OCI-LY7 (cell line): Measurements from ENCODE around the gene ACOT12. TPM values are rescaled to one million over a fixed set of nuclear protein-coding genes. Genes with fewer than 3 reads are reported as not detected.

Experiments used
- BruUV-seq: library from RNA; stranded (reverse); fragments of 400-500 nt; replicated peaks from 2 replicates; lab custom pipeline; 2021; lab: Mats Ljungman, UMichigan
- CTCF ChIA-PET: fragments of 300-600 bp; sonication (Branson Sonifier 250); formaldehyde crosslinking; loops from one replicate; lab custom pipeline; 2022; ENCODE audit warnings: antibody characterized with exemption; ENCODE audit not compliant: unreplicated experiment; lab: Charles Lee
- POLR2A ChIA-PET: fragments of 300-600 bp; sonication (Branson Sonifier 250); formaldehyde crosslinking; loops from one replicate; lab custom pipeline; 2022; ENCODE audit warnings: antibody characterized with exemption; lab: Charles Lee
- DNase-seq: peaks from one replicate; pipeline ENCODE4 v3.0.0-alpha.2; 2015; ENCODE audit warnings: low spot score
- H2AFZ ChIP-seq: fragments of 200-600 bp; sonication (generic), shearing (Covaris generic); 2 replicates; pipeline ENCODE4 v1.6.1; 2014; ENCODE audit warnings: mild to moderate bottlenecking, antibody characterized with exemption, low read length, moderate library complexity
- H3K27ac ChIP-seq: fragments of 200-600 bp; sonication (generic); 2 replicates; pipeline ENCODE4 v1.5.1; 2014; ENCODE audit warnings: mixed run types, low read depth, mild to moderate bottlenecking, moderate library complexity, low read length, inconsistent platforms; ENCODE audit not compliant: poor library complexity, severe bottlenecking
- H3K36me3 ChIP-seq: fragments of 200-600 bp; sonication (generic); 2 replicates; pipeline ENCODE4 v1.6.1; 2014; ENCODE audit warnings: mild to moderate bottlenecking, antibody characterized with exemption, low read length, moderate library complexity, mixed read lengths; ENCODE audit not compliant: insufficient read depth
- H3K4me1 ChIP-seq: fragments of 200-600 bp; sonication (generic); 2 replicates; pipeline ENCODE4 v1.5.1; 2014; ENCODE audit warnings: mild to moderate bottlenecking, low read length; ENCODE audit not compliant: insufficient read depth, poor library complexity, severe bottlenecking
- H3K4me2 ChIP-seq: fragments of 200-600 bp; sonication (generic); 2 replicates; pipeline ENCODE4 v1.6.1; 2014; ENCODE audit warnings: mild to moderate bottlenecking, low read length
- H3K4me3 ChIP-seq: fragments of 200-600 bp; sonication (generic); 2 replicates; pipeline ENCODE4 v1.5.1; 2014; ENCODE audit warnings: mild to moderate bottlenecking, low read depth, low read length; ENCODE audit not compliant: poor library complexity, severe bottlenecking
- H3K79me2 ChIP-seq: fragments of 200-600 bp; sonication (generic); 2 replicates; pipeline ENCODE4 v1.6.1; 2016; ENCODE audit warnings: low read depth, mild to moderate bottlenecking, low read length, moderate library complexity, mixed read lengths; ENCODE audit not compliant: insufficient read depth
- H3K9me2 ChIP-seq: fragments of 200-600 bp; sonication (generic); 2 replicates; pipeline ENCODE4 v1.6.1; 2016; ENCODE audit warnings: mild to moderate bottlenecking, low read length, mixed read lengths; ENCODE audit not compliant: insufficient read depth
- H3K9me3 ChIP-seq: fragments of 200-600 bp; sonication (generic); 2 replicates; pipeline ENCODE4 v1.6.1; 2014; ENCODE audit warnings: mild to moderate bottlenecking, mixed run types, low read length, mixed read lengths
- H4K20me1 ChIP-seq: fragments of 200-600 bp; sonication (generic); 2 replicates; pipeline ENCODE4 v1.6.1; 2014; ENCODE audit warnings: mild to moderate bottlenecking, antibody characterized with exemption, low read length, moderate library complexity, mixed read lengths; ENCODE audit not compliant: insufficient read depth
- CTCF ChIP-seq: fragments of 200-600 bp; sonication (generic); conservative IDR thresholded peaks from 2 replicates; pipeline ENCODE4 v1.5.1; 2014; ENCODE audit warnings: mild to moderate bottlenecking, antibody characterized with exemption, low read length, moderate library complexity, mixed read lengths
- EZH2phosphoT487 ChIP-seq: fragments of 200-600 bp; sonication (generic); IDR thresholded peaks from 2 replicates; pipeline ENCODE4 v1.6.1; 2018; ENCODE audit warnings: low read depth, borderline replicate concordance, mild to moderate bottlenecking, mixed run types, antibody characterized with exemption, low read length, moderate library complexity, mixed read lengths
- intact Hi-C: fragments of 100-400 bp; cut with micrococcal nuclease; formaldehyde crosslinking; loops from one replicate; pipeline ENCODE4 v1.10.0; 2022; ENCODE audit not compliant: unreplicated experiment
- total RNA-seq, 2 experiments: library from RNA; depleted of rRNA in 1 of 2; stranded (reverse); fragments of >200 nt in 1 of 2; shearing (Covaris generic) in 1 of 2; gene quantifications; 2 replicates each; pipeline ENCODE4 v1.2.3, GENCODE V29; 2014 to 2022

The ACOT12 gene
- total RNA-seq, 2 experiments from 2014 or later, result 0.27 to 0.35 TPM

DNA sequence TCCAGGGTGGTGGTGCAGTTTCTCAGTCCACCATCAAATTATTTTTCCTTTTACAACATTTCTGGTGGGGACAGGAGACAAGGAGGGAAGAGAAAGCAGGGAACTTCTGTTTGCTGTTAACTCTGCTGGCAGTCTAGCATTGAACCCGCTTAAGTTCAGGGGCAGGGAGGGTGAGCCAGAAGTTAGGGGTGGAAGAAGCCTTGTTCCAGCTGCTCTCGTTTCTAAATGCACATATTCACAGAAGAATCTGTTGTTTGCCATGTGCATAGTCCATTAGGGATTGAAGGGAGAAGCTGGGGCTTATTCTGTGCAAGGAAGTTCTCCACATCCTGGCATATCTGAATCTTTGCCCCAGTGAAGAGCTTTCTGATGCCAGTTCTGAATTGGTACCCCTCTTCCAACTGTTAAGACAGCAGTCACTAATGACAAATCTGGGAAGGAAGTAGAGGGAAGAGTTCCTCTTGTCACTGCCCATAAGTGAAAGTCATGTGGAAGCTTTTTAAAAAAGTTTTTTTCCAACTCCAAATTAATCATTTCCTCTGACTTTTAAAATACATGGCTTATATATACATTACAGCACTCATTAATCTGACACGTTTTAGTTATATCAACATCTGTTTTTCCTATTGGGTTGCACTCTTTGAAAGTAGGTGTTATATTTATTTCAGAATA, 32.6 kb upstream of the ACOT12 start:
- Histone ChIP-seq H4K20me1 (no peaks in the 10 kb centered on the region), H3K4me3 (no peak overlapping the region), H3K27ac (peak overlapping the region; percentile 24), H3K79me2 (no peaks in the 10 kb centered on the region), H3K9me2 (no peaks in the 10 kb centered on the region), H3K4me1 (peaks cover 13% of the 10 kb centered on the region), H3K4me2 (no peak overlapping the region), H2AFZ (no peak overlapping the region), H3K36me3 (peaks cover 46% of the 10 kb centered on the region), H3K9me3 (no peaks in the 10 kb centered on the region)
- CTCF ChIA-PET, result no interaction called here
- TF ChIP-seq EZH2phosphoT487 (no peak), CTCF (no peak)
- no peak for DNase-seq
- POLR2A ChIA-PET, result interaction anchor here (0.9 kb wide), 1 partner anchor 305 kb away, joined by 3 read pairs; no protein-coding TSS in a partner anchor
- intact Hi-C loops, result loop anchor here (5.0 kb wide), 3 partner anchors 411 to 741 kb away; no protein-coding TSS in a partner anchor
- BruUV-seq, result no TSS peak

DNA sequence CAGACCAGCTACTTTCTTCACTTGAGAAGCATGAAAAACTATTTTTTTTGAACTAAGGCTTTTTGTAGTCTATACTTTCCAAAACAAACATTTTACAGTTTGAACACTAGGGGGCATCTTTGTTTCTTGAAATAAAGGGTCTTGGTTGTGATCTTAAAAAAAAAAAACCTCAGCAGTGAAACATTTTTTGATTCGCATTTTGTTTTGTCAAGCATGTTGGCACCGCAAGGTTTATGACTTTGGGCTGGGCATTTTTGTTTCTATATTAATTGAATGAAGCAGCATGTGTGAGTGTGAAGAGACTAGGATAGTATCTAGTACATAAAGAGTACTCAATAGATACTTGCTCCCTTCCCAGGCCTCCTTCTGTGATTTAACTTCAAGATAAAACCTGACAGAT, 31.6 kb upstream of the ACOT12 start:
- no peaks in the 10 kb centered on the region for H3K9me3 ChIP-seq
- ChIA-PET CTCF (interaction anchor here (0.6 kb wide), 1 partner anchor 746 kb away, joined by 3 read pairs; no protein-coding TSS in a partner anchor), POLR2A (interaction anchor here (0.8 to 0.9 kb wide), 2 partner anchors 306 to 426 kb away, joined by 3 to 5 read pairs; no protein-coding TSS in a partner anchor)
- TF ChIP-seq EZH2phosphoT487 (no peak), CTCF (peak; percentile 91)
- H3K4me1 ChIP-seq, result peaks cover 13% of the 10 kb centered on the region
- H3K27ac ChIP-seq, result peak overlapping the region; percentile 24
- H4K20me1 ChIP-seq, result no peaks in the 10 kb centered on the region
- H3K4me3 ChIP-seq, result no peak overlapping the region
- H3K36me3 ChIP-seq, result peaks cover 48% of the 10 kb centered on the region
- no peaks in the 10 kb centered on the region for H3K9me2 ChIP-seq
- no TSS peak for BruUV-seq
- no peak overlapping the region for H2AFZ ChIP-seq
- no peaks in the 10 kb centered on the region for H3K79me2 ChIP-seq
- DNase-seq, result peak; percentile 75
- intact Hi-C loops, result loop anchor here (1.0 to 5.0 kb wide), 5 partner anchors 326 to 799 kb away; partner anchors contain the start of gene SSBP2
- no peak overlapping the region for H3K4me2 ChIP-seq

- H4K20me1 ChIP-seq, result no peaks in the 10 kb centered on the region
- CTCF ChIA-PET, result no interaction called here
- H3K4me2 ChIP-seq, result no peak overlapping the region
- H3K9me3 ChIP-seq, result no peaks in the 10 kb centered on the region
- TF ChIP-seq EZH2phosphoT487, result no peak
- TF ChIP-seq CTCF, result no peak
- H3K27ac ChIP-seq, result no peak overlapping the region
- no TSS peak for BruUV-seq
- no peak overlapping the region for H3K4me3 ChIP-seq
- no peak overlapping the region for H2AFZ ChIP-seq
- H3K79me2 ChIP-seq, result no peaks in the 10 kb centered on the region
- intact Hi-C loops, result loop anchor here (1.0 to 5.0 kb wide), 5 partner anchors 327 to 800 kb away; partner anchors contain the start of gene SSBP2
- POLR2A ChIA-PET, result interaction anchor here (0.6 to 0.8 kb wide), 2 partner anchors 47 to 427 kb away, joined by 3 to 5 read pairs; no protein-coding TSS in a partner anchor
- H3K36me3 ChIP-seq, result peaks cover 56% of the 10 kb centered on the region
- no peaks in the 10 kb centered on the region for H3K9me2 ChIP-seq
- peaks cover 13% of the 10 kb centered on the region for H3K4me1 ChIP-seq
- no peak for DNase-seq
Observed at GRCh38 chr5:81424728-81425127, 30.8 kb upstream of the ACOT12 start.
